ENCODE measurements around the gene SECISBP2. TPM values are rescaled to one million over a fixed set of nuclear protein-coding genes. Genes with fewer than 3 reads are reported as not detected.

The SECISBP2 gene
- total RNA-seq, 1 experiment from 2014 or later: 41.4 TPM

GRCh38 chr9:89357331-89358197 lies 39.3 kb downstream of the SECISBP2 start:
- H3K79me2 ChIP-seq (ENCODE audit: low read depth): no peaks in the 10 kb centered on the region
- no peaks in the 10 kb centered on the region for H3K9me3 ChIP-seq (ENCODE audit: insufficient read depth, low read depth)
- no peaks in the 10 kb centered on the region for H3K9me2 ChIP-seq (ENCODE audit: insufficient read depth)
- no peaks in the 10 kb centered on the region for H3F3A ChIP-seq (ENCODE audit: insufficient read depth, low read depth)
- H3K4me1 ChIP-seq (replicated peaks; ENCODE audit: insufficient read depth): no peaks in the 10 kb centered on the region
- intact Hi-C loops (cut with micrococcal nuclease; ENCODE audit: unreplicated experiment): no loop called here
- H3K4me3 ChIP-seq: no peak overlapping the region
- TF ChIP-seq CTCF (conservative IDR thresholded peaks at IDR 0.05) (no peak), EZH2 (IDR thresholded peaks at IDR 0.05; ENCODE audit: low read depth) (no peak)
- POLR2A ChIA-PET (ENCODE audit: unreplicated experiment): no interaction called here
- no peak overlapping the region for H2AFZ ChIP-seq
- no peak overlapping the region for H3K27ac ChIP-seq
- BruUV-seq (replicated peaks): no TSS peak
- CTCF ChIA-PET: no interaction called here
- H3K36me3 ChIP-seq (ENCODE audit: low read depth): peaks cover 7% of the 10 kb centered on the region; the same call in 1 of the 2 replicates
- H4K20me1 ChIP-seq (ENCODE audit: insufficient read depth): peaks cover 3% of the 10 kb centered on the region; the same call in 1 of the 2 replicates
- no peaks in the 10 kb centered on the region for H3K27me3 ChIP-seq (ENCODE audit: insufficient read depth, low read depth)
- DNase-seq: no peak
- no peak overlapping the region for H3K4me2 ChIP-seq

- CTCF ChIA-PET: interaction anchor here (0.6 kb wide), 1 partner anchor 127 kb away, joined by 4 read pairs; no protein-coding TSS in a partner anchor
- Histone ChIP-seq H3K36me3 (ENCODE audit: low read depth) (peaks cover 7% of the 10 kb centered on the region; the same call in 1 of the 2 replicates), H3K27me3 (ENCODE audit: insufficient read depth, low read depth) (no peaks in the 10 kb centered on the region), H4K20me1 (ENCODE audit: insufficient read depth) (peaks cover 3% of the 10 kb centered on the region; the same call in 1 of the 2 replicates), H3K4me3 (no peak overlapping the region), H3F3A (ENCODE audit: insufficient read depth, low read depth) (no peaks in the 10 kb centered on the region), H3K79me2 (ENCODE audit: low read depth) (no peaks in the 10 kb centered on the region), H3K4me2 (no peak overlapping the region), H2AFZ (no peak overlapping the region), H3K9me3 (ENCODE audit: insufficient read depth, low read depth) (no peaks in the 10 kb centered on the region), H3K27ac (no peak overlapping the region), H3K9me2 (ENCODE audit: insufficient read depth) (no peaks in the 10 kb centered on the region), H3K4me1 (replicated peaks; ENCODE audit: insufficient read depth) (no peaks in the 10 kb centered on the region)
- TF ChIP-seq EZH2 (IDR thresholded peaks at IDR 0.05; ENCODE audit: low read depth) (no peak), CTCF (conservative IDR thresholded peaks at IDR 0.05) (no peak)
- POLR2A ChIA-PET (ENCODE audit: unreplicated experiment): no interaction called here
- intact Hi-C loops (cut with micrococcal nuclease; ENCODE audit: unreplicated experiment): no loop called here
- DNase-seq: no peak
- no TSS peak for BruUV-seq (replicated peaks)
These were observed 40.1 kb downstream of the SECISBP2 start for GRCh38 chr9:89358376-89358916.

- Histone ChIP-seq H3K9me2 (ENCODE audit: insufficient read depth) (no peaks in the 10 kb centered on the region), H3K4me3 (no peak overlapping the region), H3K27ac (no peak overlapping the region), H3K9me3 (ENCODE audit: insufficient read depth, low read depth) (no peaks in the 10 kb centered on the region), H3K27me3 (ENCODE audit: insufficient read depth, low read depth) (no peaks in the 10 kb centered on the region), H2AFZ (no peak overlapping the region), H4K20me1 (ENCODE audit: insufficient read depth) (peaks cover 2% of the 10 kb centered on the region; the same call in 1 of the 2 replicates), H3K4me2 (no peak overlapping the region), H3K36me3 (ENCODE audit: low read depth) (peaks cover 7% of the 10 kb centered on the region; the same call in 1 of the 2 replicates), H3K4me1 (replicated peaks; ENCODE audit: insufficient read depth) (no peaks in the 10 kb centered on the region), H3K79me2 (ENCODE audit: low read depth) (no peaks in the 10 kb centered on the region), H3F3A (ENCODE audit: insufficient read depth, low read depth) (no peaks in the 10 kb centered on the region)
- DNase-seq: no peak
- no peak for TF ChIP-seq EZH2 (IDR thresholded peaks at IDR 0.05; ENCODE audit: low read depth)
- no peak for TF ChIP-seq CTCF (conservative IDR thresholded peaks at IDR 0.05)
- ChIA-PET CTCF (interaction anchor here (0.6 kb wide), 1 partner anchor 126 kb away, joined by 4 read pairs; no protein-coding TSS in a partner anchor), POLR2A (ENCODE audit: unreplicated experiment) (no interaction called here)
- BruUV-seq (replicated peaks): no TSS peak
- intact Hi-C loops (cut with micrococcal nuclease; ENCODE audit: unreplicated experiment): no loop called here
These were observed 40.7 kb downstream of the SECISBP2 start for GRCh38 chr9:89358985-89359384.
